Neural cell (in vitro differentiated cells): ENCODE data around the gene CDK11B. TPM values are rescaled to one million over a fixed set of nuclear protein-coding genes. Genes with fewer than 3 reads are reported as not detected.
"Not testable (repeated sequence)": the region's sequence is repeated elsewhere in the genome, so short reads cannot be mapped to it uniquely, and the experiment has no call there.

Source experiments
- H2AFZ ChIP-seq: fragments of 200-600, 300-800 bp; sonication (generic), shearing (Covaris generic); 2 replicates; pipeline ENCODE4 v1.6.0; 2014; ENCODE audit warnings: low read depth, mild to moderate bottlenecking, antibody characterized with exemption, low read length, moderate library complexity
- H3F3A ChIP-seq: fragments of 200-600 bp; shearing (Covaris generic); 2 replicates; pipeline ENCODE4 v1.6.1; 2016; ENCODE audit warnings: mild to moderate bottlenecking, moderate library complexity, mixed read lengths, antibody characterized with exemption, low read length; ENCODE audit not compliant: insufficient read depth, poor library complexity, severe bottlenecking
- H3K27ac ChIP-seq: fragments of 200-600, 300-800 bp; sonication (generic), shearing (Covaris generic); 2 replicates; pipeline ENCODE4 v1.5.1; 2014; ENCODE audit warnings: mild to moderate bottlenecking, low read length, moderate library complexity
- H3K27me3 ChIP-seq: fragments of 300-800, 200-600 bp; sonication (generic), shearing (Covaris generic); 2 replicates; pipeline ENCODE4 v1.6.0; 2014; ENCODE audit warnings: mild to moderate bottlenecking, low read depth, low read length, moderate library complexity; ENCODE audit not compliant: insufficient read depth
- H3K36me3 ChIP-seq: fragments of 300-800, 200-600 bp; sonication (generic), shearing (Covaris generic); 2 replicates; pipeline ENCODE4 v1.5.1; 2014; ENCODE audit warnings: mild to moderate bottlenecking, antibody characterized with exemption, low read length, moderate library complexity; ENCODE audit not compliant: insufficient read depth
- H3K4me2 ChIP-seq: fragments of 300-800, 200-600 bp; sonication (generic), shearing (Covaris generic); 2 replicates; pipeline ENCODE4 v1.6.0; 2014; ENCODE audit warnings: mild to moderate bottlenecking, low read length
- H3K4me3 ChIP-seq: fragments of 300-800, 200-600 bp; sonication (generic), shearing (Covaris generic); 2 replicates; pipeline ENCODE4 v1.5.1; 2014; ENCODE audit warnings: mild to moderate bottlenecking, low read length, moderate library complexity
- H3K79me2 ChIP-seq: fragments of 200-600 bp; shearing (Covaris generic); replicated peaks from 2 replicates; pipeline ENCODE4 v1.6.0; 2014; ENCODE audit warnings: mild to moderate bottlenecking, low read length, moderate library complexity; ENCODE audit not compliant: insufficient read depth
- H3K9ac ChIP-seq: fragments of 300-800, 200-600 bp; sonication (generic), shearing (Covaris generic); 2 replicates; pipeline ENCODE4 v1.6.1; 2016; ENCODE audit warnings: mild to moderate bottlenecking, low read length, mixed read lengths
- H3K9me2 ChIP-seq: fragments of 200-600 bp; shearing (Covaris generic); 2 replicates; pipeline ENCODE4 v1.6.1; 2016; ENCODE audit warnings: mild to moderate bottlenecking, low read length, mixed read lengths; ENCODE audit not compliant: insufficient read depth
- H3K9me3 ChIP-seq: fragments of 200-600, 300-800 bp; sonication (generic), shearing (Covaris generic); 2 replicates; pipeline ENCODE4 v1.6.1; 2016; ENCODE audit warnings: mild to moderate bottlenecking, mixed run types, low read length, moderate library complexity, mixed read lengths
- H4K20me1 ChIP-seq: fragments of 200-600 bp; shearing (Covaris generic); 2 replicates; pipeline ENCODE4 v1.6.1; 2016; ENCODE audit warnings: mild to moderate bottlenecking, mixed run types; ENCODE audit not compliant: insufficient read depth
- EP300 ChIP-seq: fragments of 450-650 bp; conservative IDR thresholded peaks from 2 replicates; pipeline ENCODE4 v1.6.1; 2014; ENCODE audit warnings: antibody characterized with exemption, mild to moderate bottlenecking, moderate library complexity; ENCODE audit not compliant: poor library complexity, severe bottlenecking
- EZH2 ChIP-seq: fragments of 200-600, 300-800 bp; shearing (Covaris generic), sonication (generic); IDR thresholded peaks from 2 replicates; pipeline ENCODE4 v1.6.1; 2014; ENCODE audit warnings: antibody characterized with exemption, low read length, borderline replicate concordance, mild to moderate bottlenecking; ENCODE audit not compliant: insufficient read depth, poor library complexity, severe bottlenecking
- MXI1 ChIP-seq: fragments of 450-650 bp; conservative IDR thresholded peaks from 2 replicates; pipeline ENCODE4 v1.6.1; 2014; ENCODE audit warnings: antibody characterized with exemption, mild to moderate bottlenecking; ENCODE audit not compliant: poor library complexity, severe bottlenecking
- POLR2AphosphoS5 ChIP-seq: IDR thresholded peaks from 2 replicates; pipeline ENCODE4 v1.6.1; 2012
- RAD21 ChIP-seq: fragments of 450-650 bp; conservative IDR thresholded peaks from 2 replicates; pipeline ENCODE4 v1.6.1; 2014; ENCODE audit warnings: antibody characterized with exemption, mild to moderate bottlenecking, moderate library complexity
- SMC3 ChIP-seq: fragments of 450-650 bp; conservative IDR thresholded peaks from 2 replicates; pipeline ENCODE4 v1.6.1; 2014; ENCODE audit warnings: antibody characterized with exemption, mild to moderate bottlenecking, moderate library complexity; ENCODE audit not compliant: poor library complexity
- TAF1 ChIP-seq: IDR thresholded peaks from 2 replicates; pipeline ENCODE4 v1.6.1; 2012; ENCODE audit warnings: low read depth
- polyA plus RNA-seq: library from polyadenylated mRNA; depleted of rRNA; stranded (reverse); fragments of >200 nt; gene quantifications from 2 replicates; pipeline ENCODE4 v1.2.3, GENCODE V29; 2014
- TF ChIP-seq, protein P1 (sequence below): IDR thresholded peaks from 2 replicates; pipeline ENCODE4 v1.6.1; 2012; ENCODE audit warnings: borderline replicate concordance
- TF ChIP-seq, protein P2 (sequence below): fragments of 450-650 bp; IDR thresholded peaks from 2 replicates; pipeline ENCODE4 v1.5.1; 2014; ENCODE audit warnings: antibody characterized with exemption, mild to moderate bottlenecking, moderate library complexity; ENCODE audit not compliant: poor library complexity, severe bottlenecking

The CDK11B gene
- polyA plus RNA-seq, 1 donor from 2014 or later, result 9.6 TPM

DNA sequence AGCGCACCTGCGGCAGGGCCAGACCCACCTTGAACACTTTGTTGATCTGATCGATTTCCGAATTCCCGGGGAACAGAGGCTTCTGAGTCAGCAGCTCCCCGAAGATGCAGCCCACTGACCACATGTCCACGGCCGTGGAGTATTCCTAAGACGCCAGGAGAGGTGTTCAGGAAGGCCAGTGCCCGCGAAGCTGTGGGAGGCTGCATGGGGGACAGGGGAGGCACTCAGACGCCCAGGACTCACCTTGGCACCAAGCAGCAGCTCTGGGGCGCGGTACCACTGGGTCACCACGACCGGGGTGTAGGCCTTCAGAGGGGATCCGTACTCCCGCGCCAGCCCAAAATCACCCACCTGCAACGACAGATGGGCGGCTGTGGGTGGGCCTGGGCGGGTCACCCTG, 45.0 kb upstream of the CDK11B start:
- no peak overlapping the region for H3K4me2 ChIP-seq
- no peak overlapping the region for H2AFZ ChIP-seq
- no peaks in the 10 kb centered on the region for H3K36me3 ChIP-seq
- TF ChIP-seq, protein P1, sequence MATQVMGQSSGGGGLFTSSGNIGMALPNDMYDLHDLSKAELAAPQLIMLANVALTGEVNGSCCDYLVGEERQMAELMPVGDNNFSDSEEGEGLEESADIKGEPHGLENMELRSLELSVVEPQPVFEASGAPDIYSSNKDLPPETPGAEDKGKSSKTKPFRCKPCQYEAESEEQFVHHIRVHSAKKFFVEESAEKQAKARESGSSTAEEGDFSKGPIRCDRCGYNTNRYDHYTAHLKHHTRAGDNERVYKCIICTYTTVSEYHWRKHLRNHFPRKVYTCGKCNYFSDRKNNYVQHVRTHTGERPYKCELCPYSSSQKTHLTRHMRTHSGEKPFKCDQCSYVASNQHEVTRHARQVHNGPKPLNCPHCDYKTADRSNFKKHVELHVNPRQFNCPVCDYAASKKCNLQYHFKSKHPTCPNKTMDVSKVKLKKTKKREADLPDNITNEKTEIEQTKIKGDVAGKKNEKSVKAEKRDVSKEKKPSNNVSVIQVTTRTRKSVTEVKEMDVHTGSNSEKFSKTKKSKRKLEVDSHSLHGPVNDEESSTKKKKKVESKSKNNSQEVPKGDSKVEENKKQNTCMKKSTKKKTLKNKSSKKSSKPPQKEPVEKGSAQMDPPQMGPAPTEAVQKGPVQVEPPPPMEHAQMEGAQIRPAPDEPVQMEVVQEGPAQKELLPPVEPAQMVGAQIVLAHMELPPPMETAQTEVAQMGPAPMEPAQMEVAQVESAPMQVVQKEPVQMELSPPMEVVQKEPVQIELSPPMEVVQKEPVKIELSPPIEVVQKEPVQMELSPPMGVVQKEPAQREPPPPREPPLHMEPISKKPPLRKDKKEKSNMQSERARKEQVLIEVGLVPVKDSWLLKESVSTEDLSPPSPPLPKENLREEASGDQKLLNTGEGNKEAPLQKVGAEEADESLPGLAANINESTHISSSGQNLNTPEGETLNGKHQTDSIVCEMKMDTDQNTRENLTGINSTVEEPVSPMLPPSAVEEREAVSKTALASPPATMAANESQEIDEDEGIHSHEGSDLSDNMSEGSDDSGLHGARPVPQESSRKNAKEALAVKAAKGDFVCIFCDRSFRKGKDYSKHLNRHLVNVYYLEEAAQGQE, result no peak
- TF ChIP-seq EZH2 (no peak), MXI1 (no peak), EP300 (no peak), RAD21 (no peak), TAF1 (no peak), POLR2AphosphoS5 (no peak), SMC3 (no peak)
- TF ChIP-seq, protein P2, sequence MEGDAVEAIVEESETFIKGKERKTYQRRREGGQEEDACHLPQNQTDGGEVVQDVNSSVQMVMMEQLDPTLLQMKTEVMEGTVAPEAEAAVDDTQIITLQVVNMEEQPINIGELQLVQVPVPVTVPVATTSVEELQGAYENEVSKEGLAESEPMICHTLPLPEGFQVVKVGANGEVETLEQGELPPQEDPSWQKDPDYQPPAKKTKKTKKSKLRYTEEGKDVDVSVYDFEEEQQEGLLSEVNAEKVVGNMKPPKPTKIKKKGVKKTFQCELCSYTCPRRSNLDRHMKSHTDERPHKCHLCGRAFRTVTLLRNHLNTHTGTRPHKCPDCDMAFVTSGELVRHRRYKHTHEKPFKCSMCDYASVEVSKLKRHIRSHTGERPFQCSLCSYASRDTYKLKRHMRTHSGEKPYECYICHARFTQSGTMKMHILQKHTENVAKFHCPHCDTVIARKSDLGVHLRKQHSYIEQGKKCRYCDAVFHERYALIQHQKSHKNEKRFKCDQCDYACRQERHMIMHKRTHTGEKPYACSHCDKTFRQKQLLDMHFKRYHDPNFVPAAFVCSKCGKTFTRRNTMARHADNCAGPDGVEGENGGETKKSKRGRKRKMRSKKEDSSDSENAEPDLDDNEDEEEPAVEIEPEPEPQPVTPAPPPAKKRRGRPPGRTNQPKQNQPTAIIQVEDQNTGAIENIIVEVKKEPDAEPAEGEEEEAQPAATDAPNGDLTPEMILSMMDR, result no peak
- no peaks in the 10 kb centered on the region for H4K20me1 ChIP-seq
- no peak overlapping the region for H3K9ac ChIP-seq
- no peaks in the 10 kb centered on the region for H3F3A ChIP-seq
- H3K27ac ChIP-seq, result no peak overlapping the region
- no peak overlapping the region for H3K4me3 ChIP-seq
- H3K27me3 ChIP-seq, result no peaks in the 10 kb centered on the region
- H3K9me3 ChIP-seq, result no peaks in the 10 kb centered on the region
- H3K9me2 ChIP-seq, result no peaks in the 10 kb centered on the region
- no peaks in the 10 kb centered on the region for H3K79me2 ChIP-seq

DNA sequence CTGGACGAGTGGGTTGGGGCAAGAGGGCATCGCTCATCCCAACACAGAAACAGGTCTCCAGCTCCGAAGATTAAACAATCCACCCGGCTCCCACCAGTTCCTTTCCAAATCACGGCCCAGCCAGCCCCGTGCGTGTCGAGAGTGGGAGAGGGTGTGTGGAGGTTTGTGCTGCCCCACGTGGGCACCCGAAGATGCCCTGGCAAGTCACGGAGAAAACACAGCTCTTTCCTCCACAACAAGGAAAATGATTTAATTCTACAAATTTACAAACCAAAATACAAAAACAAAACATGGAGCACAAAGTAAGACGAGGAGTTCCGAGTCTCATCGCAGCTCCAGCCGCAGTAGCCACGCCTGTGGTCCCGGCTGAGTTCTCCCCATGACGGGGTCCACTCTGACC, 43.7 kb upstream of the CDK11B start:
- H3K79me2 ChIP-seq, H3K9me3 ChIP-seq, H2AFZ ChIP-seq, H3K27me3 ChIP-seq, H3K27ac ChIP-seq, H3F3A ChIP-seq, H3K9me2 ChIP-seq, H3K4me3 ChIP-seq, H3K36me3 ChIP-seq, H3K9ac ChIP-seq, H4K20me1 ChIP-seq, H3K4me2 ChIP-seq: not testable (repeated sequence)

DNA sequence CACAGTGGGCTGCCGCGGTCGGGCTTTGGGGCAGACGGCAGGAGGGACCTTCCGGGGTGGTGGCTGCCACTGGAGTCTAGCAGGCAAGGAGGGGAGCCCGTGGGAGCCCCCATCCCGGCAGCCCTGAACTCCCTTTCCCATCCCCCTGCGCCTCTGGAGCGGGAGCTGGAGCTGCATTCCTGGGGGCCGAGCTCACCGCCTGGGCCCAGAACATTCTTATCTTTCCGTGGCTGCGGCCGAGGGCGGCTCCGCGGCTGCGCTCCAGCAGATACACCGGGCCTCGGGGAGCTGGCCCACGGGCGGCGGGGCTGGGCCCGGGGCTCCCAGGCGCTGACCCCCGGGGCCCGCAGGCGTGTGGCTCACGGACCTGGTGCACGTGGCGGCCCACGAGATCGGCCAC, 41.8 kb upstream of the CDK11B start:
- H3K27me3 ChIP-seq, H3K4me2 ChIP-seq, H3K27ac ChIP-seq, H3K79me2 ChIP-seq, H2AFZ ChIP-seq, H3K9me2 ChIP-seq, H3F3A ChIP-seq, H4K20me1 ChIP-seq, H3K9me3 ChIP-seq, H3K4me3 ChIP-seq, H3K36me3 ChIP-seq, H3K9ac ChIP-seq: not testable (repeated sequence)

DNA sequence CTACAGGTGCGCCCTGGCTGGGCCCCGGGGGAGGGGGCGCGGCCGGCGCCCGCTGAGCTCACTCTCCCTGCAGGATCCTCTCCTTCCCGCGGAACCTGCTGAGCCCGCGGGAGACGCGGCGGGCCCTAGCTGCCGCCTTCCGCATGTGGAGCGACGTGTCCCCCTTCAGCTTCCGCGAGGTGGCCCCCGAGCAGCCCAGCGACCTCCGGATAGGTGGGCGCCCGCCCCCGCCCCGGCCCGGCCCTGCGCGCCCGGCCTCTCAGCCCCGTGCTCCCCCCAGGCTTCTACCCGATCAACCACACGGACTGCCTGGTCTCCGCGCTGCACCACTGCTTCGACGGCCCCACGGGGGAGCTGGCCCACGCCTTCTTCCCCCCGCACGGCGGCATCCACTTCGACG, 41.3 kb upstream of the CDK11B start:
- H3K9ac ChIP-seq, H3K36me3 ChIP-seq: not testable (repeated sequence)

DNA sequence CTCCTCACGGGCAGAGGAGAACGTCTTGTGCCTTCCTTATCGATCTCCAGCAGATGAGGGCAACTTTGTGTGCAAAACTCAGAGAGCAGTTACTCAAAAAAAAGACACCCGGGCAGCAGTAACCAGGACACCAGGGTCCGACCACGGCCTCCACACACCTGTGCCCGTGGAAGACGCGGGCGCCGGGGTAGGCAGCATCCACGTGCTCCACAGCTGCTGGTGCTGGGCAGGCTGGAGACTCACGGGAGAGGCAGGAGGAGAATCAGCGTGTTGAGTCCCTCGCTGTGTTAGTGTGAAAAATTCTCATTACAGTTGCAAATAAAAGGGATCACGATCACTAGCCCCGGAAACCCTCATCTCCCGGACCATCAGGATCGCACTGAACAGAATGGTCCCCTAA, 40.3 kb upstream of the CDK11B start:
- H3K9me3 ChIP-seq, H3K9me2 ChIP-seq, H3K4me2 ChIP-seq, H3K36me3 ChIP-seq, H3K79me2 ChIP-seq, H2AFZ ChIP-seq, H3F3A ChIP-seq, H3K9ac ChIP-seq, H4K20me1 ChIP-seq, H3K27me3 ChIP-seq, H3K4me3 ChIP-seq, H3K27ac ChIP-seq: not testable (repeated sequence)

More for the DNA sequence above, 41.3 kb upstream of the CDK11B start:
- H4K20me1 ChIP-seq, H3K27me3 ChIP-seq, H3K9me2 ChIP-seq, H3K4me2 ChIP-seq, H3K9me3 ChIP-seq, H3K79me2 ChIP-seq, H3F3A ChIP-seq, H3K4me3 ChIP-seq, H2AFZ ChIP-seq, H3K27ac ChIP-seq: not testable (repeated sequence)
